ENCODE results near the gene GTPBP1.
A peak's percentile ranks its signal among the peaks of the same experiment; 100 is the strongest.

Gene GTPBP1

GRCh38 chr22:38716271-38716670 is 10.5 kb downstream of the GTPBP1 start:
- Histone ChIP-seq H3K9me3 (ENCODE audit: control insufficient read depth, low read length) (no peaks in the 10 kb centered on the region), H3K4me1 (ENCODE audit: control insufficient read depth, insufficient read depth, low read length) (peaks cover 11% of the 10 kb centered on the region), H3K9ac (ENCODE audit: low read length) (no peak overlapping the region), H3K4me3 (ENCODE audit: low read length) (no peak overlapping the region), H3K36me3 (ENCODE audit: control insufficient read depth, insufficient read depth, low read length, severe bottlenecking) (peaks cover 18% of the 10 kb centered on the region), H3K27me3 (replicated peaks; ENCODE audit: control insufficient read depth, insufficient read depth, low read length) (no peaks in the 10 kb centered on the region)
- no peak for DNase-seq (ENCODE audit: low read depth)

- H3K36me3 ChIP-seq (ENCODE audit: control insufficient read depth, insufficient read depth, low read length, severe bottlenecking): peaks cover 18% of the 10 kb centered on the region
Observed at GRCh38 chr22:38716826-38717225, 11.1 kb downstream of the GTPBP1 start.

GRCh38 chr22:38717244-38717643 is 11.5 kb downstream of the GTPBP1 start:
- Histone ChIP-seq H3K4me3 (ENCODE audit: low read length) (no peak overlapping the region), H3K36me3 (ENCODE audit: control insufficient read depth, insufficient read depth, low read length, severe bottlenecking) (peaks cover 22% of the 10 kb centered on the region), H3K9ac (ENCODE audit: low read length) (no peak overlapping the region), H3K27me3 (replicated peaks; ENCODE audit: control insufficient read depth, insufficient read depth, low read length) (no peaks in the 10 kb centered on the region), H3K4me1 (ENCODE audit: control insufficient read depth, insufficient read depth, low read length) (peaks cover 11% of the 10 kb centered on the region), H3K9me3 (ENCODE audit: control insufficient read depth, low read length) (no peaks in the 10 kb centered on the region)
- DNase-seq (ENCODE audit: low read depth): no peak

More at GRCh38 chr22:38716826-38717225, 11.1 kb downstream of the GTPBP1 start:
- Histone ChIP-seq H3K4me3 (ENCODE audit: low read length) (no peak overlapping the region), H3K9me3 (ENCODE audit: control insufficient read depth, low read length) (no peaks in the 10 kb centered on the region), H3K4me1 (ENCODE audit: control insufficient read depth, insufficient read depth, low read length) (peaks cover 11% of the 10 kb centered on the region), H3K9ac (ENCODE audit: low read length) (no peak overlapping the region), H3K27me3 (replicated peaks; ENCODE audit: control insufficient read depth, insufficient read depth, low read length) (no peaks in the 10 kb centered on the region)
- no peak for DNase-seq (ENCODE audit: low read depth)

DNA sequence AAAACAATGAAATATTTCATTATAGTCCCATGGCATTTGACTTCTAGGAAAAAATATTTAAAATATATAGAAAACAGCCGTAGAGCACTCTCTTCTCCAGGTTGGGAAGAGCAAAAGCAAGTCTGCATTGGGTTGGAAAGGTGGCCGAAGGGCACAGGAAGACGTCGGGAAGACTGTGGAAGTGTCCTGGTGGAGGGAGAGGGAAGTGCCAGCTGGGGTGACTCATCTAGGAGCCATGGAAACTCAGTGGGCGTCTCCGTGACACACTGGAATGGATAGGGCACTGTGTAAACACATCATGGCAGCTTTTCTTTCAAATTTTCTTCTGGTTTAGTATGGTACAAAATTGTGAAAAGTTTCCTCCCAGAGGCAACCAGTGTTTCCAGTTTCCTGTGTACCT is 12.7 kb downstream of the GTPBP1 start:
- DNase-seq (ENCODE audit: low read depth): peak; percentile 93
- Histone ChIP-seq H3K9ac (ENCODE audit: low read length) (no peak overlapping the region), H3K4me3 (ENCODE audit: low read length) (peak overlapping the region; percentile 1), H3K27me3 (replicated peaks; ENCODE audit: control insufficient read depth, insufficient read depth, low read length) (no peaks in the 10 kb centered on the region), H3K9me3 (ENCODE audit: control insufficient read depth, low read length) (no peaks in the 10 kb centered on the region), H3K36me3 (ENCODE audit: control insufficient read depth, insufficient read depth, low read length, severe bottlenecking) (peaks cover 34% of the 10 kb centered on the region), H3K4me1 (ENCODE audit: control insufficient read depth, insufficient read depth, low read length) (peaks cover 11% of the 10 kb centered on the region)

DNA sequence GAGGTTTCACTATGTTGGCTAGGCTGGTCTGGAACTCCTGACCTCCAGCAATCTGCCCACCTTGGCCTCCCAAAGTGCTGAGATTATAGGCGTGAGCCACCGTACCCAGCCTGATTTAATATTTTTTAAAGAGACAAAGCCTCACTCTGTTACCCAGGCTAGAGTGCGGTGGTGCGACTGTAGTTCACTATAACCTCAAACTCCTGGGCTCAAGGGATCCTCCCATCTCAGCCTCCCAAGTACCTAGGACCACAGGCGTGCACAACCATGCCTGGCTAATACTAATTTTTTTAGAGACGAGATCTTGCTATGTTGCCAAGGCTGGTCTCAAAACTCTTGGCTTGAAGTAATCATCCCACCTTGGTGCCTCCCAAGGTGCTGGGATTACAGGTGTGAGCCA is 13.5 kb downstream of the GTPBP1 start:
- Histone ChIP-seq H3K4me3 (ENCODE audit: low read length) (no peak overlapping the region), H3K4me1 (ENCODE audit: control insufficient read depth, insufficient read depth, low read length) (peaks cover 11% of the 10 kb centered on the region), H3K9ac (ENCODE audit: low read length) (no peak overlapping the region), H3K36me3 (ENCODE audit: control insufficient read depth, insufficient read depth, low read length, severe bottlenecking) (peaks cover 41% of the 10 kb centered on the region), H3K27me3 (replicated peaks; ENCODE audit: control insufficient read depth, insufficient read depth, low read length) (no peaks in the 10 kb centered on the region), H3K9me3 (ENCODE audit: control insufficient read depth, low read length) (no peaks in the 10 kb centered on the region)
- DNase-seq (ENCODE audit: low read depth): no peak

GRCh38 chr22:38720350-38720749 is 14.6 kb downstream of the GTPBP1 start:
- Histone ChIP-seq H3K36me3 (ENCODE audit: control insufficient read depth, insufficient read depth, low read length, severe bottlenecking) (peaks cover 52% of the 10 kb centered on the region), H3K9ac (ENCODE audit: low read length) (no peak overlapping the region), H3K4me3 (ENCODE audit: low read length) (no peak overlapping the region), H3K4me1 (ENCODE audit: control insufficient read depth, insufficient read depth, low read length) (peaks cover 11% of the 10 kb centered on the region), H3K27me3 (replicated peaks; ENCODE audit: control insufficient read depth, insufficient read depth, low read length) (no peaks in the 10 kb centered on the region), H3K9me3 (ENCODE audit: control insufficient read depth, low read length) (no peaks in the 10 kb centered on the region)
- no peak for DNase-seq (ENCODE audit: low read depth)

- Histone ChIP-seq H3K9ac (ENCODE audit: low read length) (no peak overlapping the region), H3K4me1 (ENCODE audit: control insufficient read depth, insufficient read depth, low read length) (peaks cover 11% of the 10 kb centered on the region), H3K9me3 (ENCODE audit: control insufficient read depth, low read length) (no peaks in the 10 kb centered on the region), H3K27me3 (replicated peaks; ENCODE audit: control insufficient read depth, insufficient read depth, low read length) (no peaks in the 10 kb centered on the region), H3K36me3 (ENCODE audit: control insufficient read depth, insufficient read depth, low read length, severe bottlenecking) (peaks cover 52% of the 10 kb centered on the region), H3K4me3 (ENCODE audit: low read length) (no peak overlapping the region)
- DNase-seq (ENCODE audit: low read depth): no peak
Observed at GRCh38 chr22:38721551-38721950, 15.8 kb downstream of the GTPBP1 start.

- peaks cover 11% of the 10 kb centered on the region for H3K4me1 ChIP-seq (ENCODE audit: control insufficient read depth, insufficient read depth, low read length)
- no peak for DNase-seq (ENCODE audit: low read depth)
- H3K27me3 ChIP-seq (replicated peaks; ENCODE audit: control insufficient read depth, insufficient read depth, low read length): no peaks in the 10 kb centered on the region
- no peaks in the 10 kb centered on the region for H3K9me3 ChIP-seq (ENCODE audit: control insufficient read depth, low read length)
- H3K4me3 ChIP-seq (ENCODE audit: low read length): no peak overlapping the region
- H3K36me3 ChIP-seq (ENCODE audit: control insufficient read depth, insufficient read depth, low read length, severe bottlenecking): peaks cover 70% of the 10 kb centered on the region
- H3K9ac ChIP-seq (ENCODE audit: low read length): no peak overlapping the region
Observed at GRCh38 chr22:38724176-38724575, 18.4 kb downstream of the GTPBP1 start.

- Histone ChIP-seq H3K4me3 (ENCODE audit: low read length) (no peak overlapping the region), H3K4me1 (ENCODE audit: control insufficient read depth, insufficient read depth, low read length) (peaks cover 11% of the 10 kb centered on the region), H3K36me3 (ENCODE audit: control insufficient read depth, insufficient read depth, low read length, severe bottlenecking) (peaks cover 79% of the 10 kb centered on the region), H3K27me3 (replicated peaks; ENCODE audit: control insufficient read depth, insufficient read depth, low read length) (no peaks in the 10 kb centered on the region), H3K9me3 (ENCODE audit: control insufficient read depth, low read length) (no peaks in the 10 kb centered on the region), H3K9ac (ENCODE audit: low read length) (no peak overlapping the region)
- peak; percentile 44 for DNase-seq (ENCODE audit: low read depth)
Observed at GRCh38 chr22:38724926-38725571, 19.3 kb downstream of the GTPBP1 start.

- H3K4me1 ChIP-seq (ENCODE audit: control insufficient read depth, insufficient read depth, low read length): peaks cover 11% of the 10 kb centered on the region
- H3K9me3 ChIP-seq (ENCODE audit: control insufficient read depth, low read length): no peaks in the 10 kb centered on the region
- no peak overlapping the region for H3K4me3 ChIP-seq (ENCODE audit: low read length)
- H3K9ac ChIP-seq (ENCODE audit: low read length): no peak overlapping the region
- H3K36me3 ChIP-seq (ENCODE audit: control insufficient read depth, insufficient read depth, low read length, severe bottlenecking): peaks cover 89% of the 10 kb centered on the region
- no peaks in the 10 kb centered on the region for H3K27me3 ChIP-seq (replicated peaks; ENCODE audit: control insufficient read depth, insufficient read depth, low read length)
- DNase-seq (ENCODE audit: low read depth): no peak
Observed at GRCh38 chr22:38725900-38726655, 20.3 kb downstream of the GTPBP1 start.

GRCh38 chr22:38727123-38727522 is 21.4 kb downstream of the GTPBP1 start:
- Histone ChIP-seq H3K4me1 (ENCODE audit: control insufficient read depth, insufficient read depth, low read length) (peaks cover 11% of the 10 kb centered on the region), H3K36me3 (ENCODE audit: control insufficient read depth, insufficient read depth, low read length, severe bottlenecking) (peaks cover 91% of the 10 kb centered on the region), H3K4me3 (ENCODE audit: low read length) (no peak overlapping the region), H3K27me3 (replicated peaks; ENCODE audit: control insufficient read depth, insufficient read depth, low read length) (no peaks in the 10 kb centered on the region), H3K9ac (ENCODE audit: low read length) (no peak overlapping the region), H3K9me3 (ENCODE audit: control insufficient read depth, low read length) (no peaks in the 10 kb centered on the region)
- no peak for DNase-seq (ENCODE audit: low read depth)

Data from adipocyte (in vitro differentiated cells).